ENCODE data around the gene FBXL20. TPM values are rescaled to one million over a fixed set of nuclear protein-coding genes. Genes with fewer than 3 reads are reported as not detected.

FBXL20 gene
- total and polyA plus RNA-seq, 9 of the 15 experiments (the other 6 are each of a cell fraction or from before 2014, with no cell fraction given): 1.8 to 15.1 (median 5.6) TPM

GRCh38 chr17:39213852-39214251 lies 187.6 kb downstream of the FBXL20 start:
- Histone ChIP-seq H3K79me2 (ENCODE audit: control insufficient read depth, insufficient read depth, low read length) (no peaks in the 10 kb centered on the region), H3K9me1 (ENCODE audit: control insufficient read depth, insufficient read depth, low read length) (peaks cover 4% of the 10 kb centered on the region), H3K27ac (ENCODE audit: extremely low read depth, low read depth, low read length) (no peak overlapping the region), H3K27me3 (ENCODE audit: control insufficient read depth in 2 of 2, insufficient read depth in 2 of 2, low read length in 2 of 2) (peaks cover 4 to 58% of the 10 kb centered on the region in 2 experiments; a peak in 3 of 5 replicates), H3K4me3 (no peak overlapping the region), H4K20me1 (replicated peaks; ENCODE audit: control insufficient read depth, insufficient read depth, low read length) (no peaks in the 10 kb centered on the region), H3K9me3 (replicated peaks; ENCODE audit: control insufficient read depth, insufficient read depth, low read depth, low read length) (no peaks in the 10 kb centered on the region), H3K36me3 (ENCODE audit: control insufficient read depth, insufficient read depth, low read length) (no peaks in the 10 kb centered on the region), H3K4me2 (ENCODE audit: insufficient read depth, low read length) (no peak overlapping the region), H2AFZ (ENCODE audit: low read depth, low read length) (no peak overlapping the region), H3K4me1 (replicated peaks in 1 of 2; ENCODE audit: control insufficient read depth in 2 of 2, insufficient read depth in 2 of 2, low read length in 2 of 2) (peaks cover 0 to 26% of the 10 kb centered on the region in 2 experiments; a peak in 3 of 5 replicates), H3K9ac (ENCODE audit: insufficient read depth in 1 of 2, low read depth in 2 of 2, low read length in 2 of 2) (0 out of 4 replicates have a peak overlapping the region, but pooled peaks of 1 of the 2 experiments have one; percentile 17)
- POLR2A ChIA-PET: no interaction called here
- ATAC-seq (peak; percentile 20), DNase-seq (ENCODE audit: extremely low read depth in 1 of 4, low spot score in 3 of 4) (no peak), FAIRE-seq (no peak)
- intact Hi-C loops (cut with micrococcal nuclease): no loop called here
- CTCF ChIA-PET (ENCODE audit: low intra/inter-chr PET ratio): no interaction called here
- 28% methylated on average over 9 of the region's 9 CpGs for WGBS (ENCODE audit: insufficient coverage, low coverage, missing lambda C conversion rate)
- BruUV-seq (replicated peaks): no TSS peak
- in situ Hi-C loops (cut with MboI): no loop called here
- no peak for TF ChIP-seq PCBP2 (IDR thresholded peaks at IDR 0.05; ENCODE audit: low read depth, low read length, poor library complexity, severe bottlenecking)
- no peak for TF ChIP-seq ZNF766 (CRISPR knock-in tag; conservative IDR thresholded peaks at IDR 0.05)
- TF ChIP-seq MAZ (CRISPR knock-in tag; conservative IDR thresholded peaks at IDR 0.05 in 1 of 2, IDR thresholded peaks at IDR 0.05 in 1 of 2): no peak
- no peak for TF ChIP-seq SMAD1 (IDR thresholded peaks at IDR 0.05; ENCODE audit: low read depth, low read length, partially characterized antibody)
- TF ChIP-seq NUFIP1 (IDR thresholded peaks at IDR 0.05; ENCODE audit: partially characterized antibody): no peak
- TF ChIP-seq XRCC5 (IDR thresholded peaks at IDR 0.05; ENCODE audit: low read depth, low read length): no peak
- TF ChIP-seq, protein P1, sequence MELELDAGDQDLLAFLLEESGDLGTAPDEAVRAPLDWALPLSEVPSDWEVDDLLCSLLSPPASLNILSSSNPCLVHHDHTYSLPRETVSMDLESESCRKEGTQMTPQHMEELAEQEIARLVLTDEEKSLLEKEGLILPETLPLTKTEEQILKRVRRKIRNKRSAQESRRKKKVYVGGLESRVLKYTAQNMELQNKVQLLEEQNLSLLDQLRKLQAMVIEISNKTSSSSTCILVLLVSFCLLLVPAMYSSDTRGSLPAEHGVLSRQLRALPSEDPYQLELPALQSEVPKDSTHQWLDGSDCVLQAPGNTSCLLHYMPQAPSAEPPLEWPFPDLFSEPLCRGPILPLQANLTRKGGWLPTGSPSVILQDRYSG (tag; conservative IDR thresholded peaks at IDR 0.05; ENCODE audit: low read depth): no peak
- TF ChIP-seq ZNF77 (CRISPR knock-in tag; IDR thresholded peaks at IDR 0.05): no peak
- no peak for TF ChIP-seq MTA1 (IDR thresholded peaks at IDR 0.05; ENCODE audit: borderline replicate concordance)
- TF ChIP-seq ZC3H8 (IDR thresholded peaks at IDR 0.05): no peak
- TF ChIP-seq TAF15 (IDR thresholded peaks at IDR 0.05; ENCODE audit: low read depth, low read length): no peak
- TF ChIP-seq NFXL1 (CRISPR knock-in tag; IDR thresholded peaks at IDR 0.05): no peak
- TF ChIP-seq ZNF217 (CRISPR knock-in tag; IDR thresholded peaks at IDR 0.05): no peak
- TF ChIP-seq ZNF41 (CRISPR knock-in tag; conservative IDR thresholded peaks at IDR 0.05): no peak
- TF ChIP-seq STAG1 (CRISPR knock-in tag; IDR thresholded peaks at IDR 0.05; ENCODE audit: borderline replicate concordance): no peak
